Endothelial cell of umbilical vein (primary cell): Measurements from ENCODE around the gene BOLA2. TPM values are rescaled to one million over a fixed set of nuclear protein-coding genes. Genes with fewer than 3 reads are reported as not detected.
"Not testable (repeated sequence)": the region's sequence is repeated elsewhere in the genome, so short reads cannot be mapped to it uniquely, and the experiment has no call there.

Experiments
- BruUV-seq: library from RNA; stranded (reverse); fragments of 400-500 nt; replicated peaks from 2 replicates; lab custom pipeline; 2021; lab: Mats Ljungman, UMichigan
- CTCF ChIA-PET: fragments of 300-600, 350-600 bp; sonication (Branson Sonifier 250); formaldehyde crosslinking; loops from one replicate; lab custom pipeline; 2021; ENCODE audit warnings: antibody characterized with exemption, inconsistent platforms; lab: Charles Lee
- POLR2A ChIA-PET: fragments of 300-600, 350-600 bp; sonication (Branson Sonifier 250); formaldehyde crosslinking; loops from one replicate; lab custom pipeline; 2021; ENCODE audit warnings: antibody characterized with exemption, inconsistent platforms; lab: Charles Lee
- DNase-seq: peaks from one replicate; pipeline ENCODE4 v3.0.0-alpha.2; 2011; ENCODE audit warnings: low read depth, low spot score
- FAIRE-seq: peaks from 2 replicates; lab custom pipeline; 2011; peaks lifted over from hg19 to GRCh38; lab: Jason Lieb, UNC
- H2AFZ ChIP-seq: 2 replicates; pipeline ENCODE4 v1.6.0; 2012; ENCODE audit warnings: low read depth, low read length, control low read depth, inconsistent platforms
- H3K27ac ChIP-seq: 2 replicates; pipeline ENCODE4 v1.5.1; 2011; ENCODE audit warnings: low read depth, mild to moderate bottlenecking, control low read depth, low read length, moderate library complexity; ENCODE audit not compliant: insufficient read depth
- H3K27me3 ChIP-seq, 2 experiments: 2 replicates each; pipeline versions ENCODE4 v1.6.0 to v1.6.1; 2011; ENCODE audit warnings: low read length in 2 of 2, mixed read lengths in 1 of 2; ENCODE audit not compliant: control insufficient read depth in 2 of 2, insufficient read depth in 2 of 2
- H3K36me3 ChIP-seq, 2 experiments: 2 replicates in 1 of 2; 3 replicates in 1 of 2; pipeline ENCODE4 v1.5.1; 2011; ENCODE audit warnings: low read length in 2 of 2, mild to moderate bottlenecking in 1 of 2, moderate library complexity in 1 of 2; ENCODE audit not compliant: control insufficient read depth in 2 of 2, insufficient read depth in 2 of 2; ENCODE audit errors: extremely low read depth in 1 of 2
- H3K4me1 ChIP-seq: 3 replicates; pipeline ENCODE4 v1.5.1; 2011; ENCODE audit warnings: mild to moderate bottlenecking, low read length; ENCODE audit not compliant: control insufficient read depth, insufficient read depth; ENCODE audit errors: extremely low read depth
- H3K4me2 ChIP-seq: 2 replicates; pipeline ENCODE4 v1.6.1; 2011; ENCODE audit warnings: low read length, control low read depth, mixed read lengths; ENCODE audit not compliant: insufficient read depth
- H3K4me3 ChIP-seq, 3 experiments: fragments of 200-600 bp in 1 of 3; sonication (generic), shearing (Covaris generic) in 1 of 3; replicated peaks in 1 of 3; 2 replicates each; pipeline ENCODE4 v1.5.1; 2011 to 2016; ENCODE audit warnings: control low read depth in 3 of 3, low read length in 3 of 3, mild to moderate bottlenecking in 2 of 3, inconsistent platforms in 1 of 3, low read depth in 1 of 3, moderate library complexity in 1 of 3; ENCODE audit not compliant: insufficient read depth in 1 of 3
- H3K79me2 ChIP-seq: 2 replicates; pipeline ENCODE4 v1.6.0; 2012; ENCODE audit warnings: low read length, inconsistent platforms; ENCODE audit not compliant: control insufficient read depth, insufficient read depth
- H3K9ac ChIP-seq: replicated peaks from 2 replicates; pipeline ENCODE3; 2011; ENCODE audit warnings: low read length, control low read depth; ENCODE audit not compliant: insufficient read depth; ENCODE audit errors: extremely low read depth
- H3K9me1 ChIP-seq: replicated peaks from 3 replicates; pipeline ENCODE4 v1.6.0; 2011; ENCODE audit warnings: mild to moderate bottlenecking, low read length; ENCODE audit not compliant: control insufficient read depth, insufficient read depth; ENCODE audit errors: extremely low read depth
- H3K9me3 ChIP-seq: replicated peaks from 2 replicates; pipeline ENCODE4 v1.5.1; 2012; ENCODE audit warnings: low read length, inconsistent platforms; ENCODE audit not compliant: control insufficient read depth, insufficient read depth
- H4K20me1 ChIP-seq: replicated peaks from 2 replicates; pipeline ENCODE3; 2011; ENCODE audit warnings: mild to moderate bottlenecking, low read length; ENCODE audit not compliant: control insufficient read depth, insufficient read depth; ENCODE audit errors: extremely low read depth
- dilution Hi-C: fragments of 300-500 bp; cut with MboI; formaldehyde crosslinking; loops from one replicate; pipeline ENCODE4 v1.15.0; 2019; ENCODE audit warnings: low sequenced_read_pairs; ENCODE audit not compliant: extremely low pct_ligation_motif_present
- intact Hi-C: fragments of 100-400 bp; cut with micrococcal nuclease; formaldehyde crosslinking; loops from one replicate; pipeline ENCODE4 v1.10.0; 2022
- polyA plus RNA-seq, 4 experiments: library from polyadenylated mRNA; depleted of rRNA in 3 of 4; stranded (reverse) in 3 of 4; unstranded in 1 of 4; fragments of >200 nt; gene quantifications; 2 replicates each; pipeline versions ENCODE4 v1.2.1 to v1.2.3, GENCODE V29; 2011 to 2012; ENCODE audit warnings: missing spikeins in 1 of 4
- total RNA-seq: library from RNA; stranded (reverse); gene quantifications from 2 replicates; pipeline ENCODE4 v1.2.3, GENCODE V29; 2021

Gene BOLA2
- total and polyA plus RNA-seq, 2 donors (not counting 3 experiments of a cell fraction or from before 2014, with no cell fraction given), result 7.4 to 34.6 TPM

DNA sequence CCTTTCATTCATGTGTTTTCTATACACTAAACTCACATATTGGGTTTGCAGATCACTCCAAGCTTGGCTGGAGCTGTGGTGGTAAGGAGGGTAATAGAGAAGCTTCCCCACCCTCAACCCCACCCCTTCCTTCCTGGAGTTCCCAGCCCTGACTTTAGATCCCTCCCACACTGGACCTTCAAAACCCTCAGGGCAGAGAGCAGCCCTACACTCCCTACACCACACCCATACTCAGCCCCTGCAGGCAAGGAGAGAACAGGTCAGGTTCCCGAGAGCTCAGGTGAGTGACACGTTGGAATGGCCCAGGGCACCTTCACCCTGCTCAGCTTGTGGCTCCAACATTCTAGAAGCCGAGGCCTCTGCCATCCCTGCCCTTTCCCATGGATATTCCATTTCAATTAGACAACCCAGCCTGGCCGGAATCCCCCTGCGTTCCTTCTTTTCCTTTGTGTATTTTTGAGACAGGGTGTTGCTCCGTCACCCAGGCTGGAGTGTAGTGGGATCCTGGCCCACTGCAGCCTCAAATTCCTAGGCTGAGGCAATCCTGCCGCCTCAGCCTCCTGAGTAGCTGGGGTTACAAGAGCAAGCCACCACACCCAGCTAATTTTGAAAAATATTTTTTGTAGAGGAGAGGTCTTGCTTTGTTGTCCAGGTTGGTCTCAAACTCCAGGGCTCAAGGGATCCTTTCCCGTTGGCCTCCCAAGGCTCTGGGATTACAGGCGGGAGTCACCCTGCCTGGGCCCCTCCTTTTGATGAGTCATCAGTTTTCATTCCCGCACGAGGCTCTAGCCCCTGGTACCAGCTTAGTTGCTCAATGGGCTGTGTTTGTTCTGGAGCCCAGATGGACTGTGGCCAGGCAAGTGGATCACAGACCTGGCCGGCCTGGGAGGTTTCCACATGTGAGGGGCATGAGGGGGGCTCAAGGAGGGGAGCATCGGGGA is 5.8 kb upstream of the BOLA2 start, which contains the start of gene SULT1A4:
Gene SULT1A4, plus strand, starts transcription at position 208 of the 941 bp plus-strand sequence. CDS start 1,473 bp downstream, outside the sequence.
- H3K27ac ChIP-seq, CTCF ChIA-PET, H3K27me3 ChIP-seq, H4K20me1 ChIP-seq, H3K9ac ChIP-seq, H3K4me1 ChIP-seq, H3K4me2 ChIP-seq, POLR2A ChIA-PET, H3K4me3 ChIP-seq, BruUV-seq, H3K9me3 ChIP-seq, dilution Hi-C loops, H3K9me1 ChIP-seq, intact Hi-C loops, H2AFZ ChIP-seq, H3K79me2 ChIP-seq, H3K36me3 ChIP-seq, DNase-seq: not testable (repeated sequence)
- peak; percentile 97 for FAIRE-seq

DNA sequence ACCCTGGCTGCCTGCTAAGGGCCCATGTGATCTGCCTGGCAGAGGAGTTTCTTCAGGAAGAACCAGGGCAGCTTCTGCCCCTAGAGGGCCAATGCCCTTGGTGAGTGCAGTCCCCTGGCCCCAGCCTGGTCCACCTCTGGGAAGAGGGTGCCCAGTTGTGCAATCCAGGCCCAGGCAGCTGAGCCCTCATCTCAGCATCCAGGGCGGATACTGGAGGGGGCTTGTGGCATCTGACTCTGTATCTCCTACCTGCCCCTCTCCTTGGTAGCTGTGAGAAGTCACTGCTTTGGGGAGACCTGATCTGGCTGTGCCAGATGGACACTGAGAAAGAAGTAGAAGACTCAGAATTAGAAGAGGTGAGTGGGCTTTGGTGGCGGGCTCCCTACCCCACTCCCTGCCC is 3.5 kb upstream of the BOLA2 start:
- CTCF ChIA-PET, BruUV-seq, H3K4me2 ChIP-seq, H3K4me3 ChIP-seq, H4K20me1 ChIP-seq, DNase-seq, H3K27ac ChIP-seq, H3K36me3 ChIP-seq, POLR2A ChIA-PET, H3K9me3 ChIP-seq, H3K4me1 ChIP-seq, H3K9ac ChIP-seq, H3K27me3 ChIP-seq, FAIRE-seq, dilution Hi-C loops, intact Hi-C loops, H3K9me1 ChIP-seq, H2AFZ ChIP-seq, H3K79me2 ChIP-seq: not testable (repeated sequence)

DNA sequence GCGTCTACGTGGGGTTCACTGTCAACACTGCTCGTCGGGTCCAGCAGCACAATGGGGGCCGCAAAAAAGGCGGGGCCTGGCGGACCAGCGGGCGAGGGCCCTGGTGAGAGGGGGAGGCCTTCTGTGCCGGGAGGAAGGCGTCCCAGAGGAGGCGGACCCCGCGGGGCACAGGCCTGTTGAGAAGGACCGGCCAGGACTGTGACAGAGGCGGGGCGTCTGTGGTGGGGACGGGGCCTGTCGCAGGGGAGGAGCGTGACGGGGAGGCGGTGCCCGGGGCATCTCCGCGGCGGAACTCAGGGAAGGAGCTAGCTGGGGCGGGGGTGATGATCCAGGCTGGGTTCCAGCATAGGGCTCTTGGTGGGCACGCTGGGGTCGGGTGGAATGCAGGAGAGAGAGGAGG is 677 bp upstream of the BOLA2 start:
- H3K9ac ChIP-seq, dilution Hi-C loops, CTCF ChIA-PET, H3K9me3 ChIP-seq, intact Hi-C loops, H3K4me2 ChIP-seq, H2AFZ ChIP-seq, H3K27me3 ChIP-seq, H3K79me2 ChIP-seq, H3K4me3 ChIP-seq, FAIRE-seq, H4K20me1 ChIP-seq, H3K9me1 ChIP-seq, DNase-seq, POLR2A ChIA-PET, H3K4me1 ChIP-seq, H3K36me3 ChIP-seq, BruUV-seq, H3K27ac ChIP-seq: not testable (repeated sequence)

DNA sequence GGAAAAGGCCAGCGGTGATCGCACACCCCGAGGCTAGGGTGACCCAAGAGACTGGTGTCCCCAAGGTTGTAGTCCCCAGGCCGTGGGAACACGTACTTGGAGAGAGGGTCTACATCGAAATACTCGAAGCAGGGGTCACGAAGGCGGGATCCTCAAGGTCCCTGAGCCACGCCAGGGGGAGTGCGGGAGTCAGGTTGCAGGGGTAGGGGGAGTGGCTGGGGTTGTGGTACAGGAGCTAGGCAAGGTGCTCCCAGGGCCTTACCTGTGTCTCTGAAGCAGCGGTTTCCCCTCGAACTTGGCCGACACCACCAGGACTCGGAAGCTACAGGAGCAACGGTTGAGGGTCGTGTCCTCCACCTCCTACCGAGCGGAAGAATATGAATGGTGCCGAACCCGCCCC is 397 bp downstream of the BOLA2 start:
- H3K4me2 ChIP-seq, DNase-seq, H3K27me3 ChIP-seq, H3K9ac ChIP-seq, H3K4me3 ChIP-seq, H4K20me1 ChIP-seq, H2AFZ ChIP-seq, H3K9me1 ChIP-seq, H3K9me3 ChIP-seq, H3K36me3 ChIP-seq, H3K27ac ChIP-seq, FAIRE-seq, H3K4me1 ChIP-seq, CTCF ChIA-PET, dilution Hi-C loops, BruUV-seq, POLR2A ChIA-PET, H3K79me2 ChIP-seq, intact Hi-C loops: not testable (repeated sequence)
